Measurements from ENCODE around the gene ADD2. TPM values are rescaled to one million over a fixed set of nuclear protein-coding genes. Genes with fewer than 3 reads are reported as not detected.

Gene ADD2
- total and polyA plus RNA-seq, 7 experiments from 2014 or later: 1.8 to 18.8 (median 7.3) TPM

GRCh38 chr2:70720124-70720523 lies 47.9 kb downstream of the ADD2 start:
- Histone ChIP-seq H3K27me3 (ENCODE audit: control insufficient read depth in 2 of 2, insufficient read depth in 2 of 2, low read length in 2 of 2) (no peaks in the 10 kb centered on the region), H3K4me1 (ENCODE audit: control insufficient read depth in 2 of 2, insufficient read depth in 2 of 2, low read length in 2 of 2) (no peaks in the 10 kb centered on the region), H3K9me3 (ENCODE audit: control insufficient read depth in 2 of 3, low read length in 3 of 3) (no peaks in the 10 kb centered on the region), H3K36me3 (ENCODE audit: control insufficient read depth in 2 of 3, insufficient read depth in 3 of 3, low read length in 3 of 3) (no peaks in the 10 kb centered on the region), H3K27ac (ENCODE audit: low read depth, low read length) (no peak overlapping the region), H3K4me3 (ENCODE audit: low read length) (no peak overlapping the region)
- no peak for DNase-seq
- Mint-ChIP-seq H3K4me1 (peaks cover 0 to 24% (median 0%) of the 10 kb centered on the region in 7 donors), H3K27me3 (no peaks in the 10 kb centered on the region), H3K36me3 (no peaks in the 10 kb centered on the region), H3K9me3 (no peaks in the 10 kb centered on the region), H3K27ac (no peak overlapping the region), H3K4me3 (no peak overlapping the region)
- no peak for ATAC-seq
- intact Hi-C loops (cut with micrococcal nuclease): no loop called here
- ChIA-PET CTCF (no interaction called here), POLR2A (no interaction called here)

- Histone ChIP-seq H3K36me3 (ENCODE audit: control insufficient read depth in 2 of 3, insufficient read depth in 3 of 3, low read length in 3 of 3) (no peaks in the 10 kb centered on the region), H3K4me1 (ENCODE audit: control insufficient read depth in 2 of 2, insufficient read depth in 2 of 2, low read length in 2 of 2) (no peaks in the 10 kb centered on the region), H3K4me3 (ENCODE audit: low read length) (no peak overlapping the region), H3K9me3 (ENCODE audit: control insufficient read depth in 2 of 3, low read length in 3 of 3) (no peaks in the 10 kb centered on the region), H3K27ac (ENCODE audit: low read depth, low read length) (no peak overlapping the region), H3K27me3 (ENCODE audit: control insufficient read depth in 2 of 2, insufficient read depth in 2 of 2, low read length in 2 of 2) (no peaks in the 10 kb centered on the region)
- Mint-ChIP-seq H3K27me3 (no peaks in the 10 kb centered on the region), H3K27ac (peak overlapping the region in 1 of 9 donors; percentile 11), H3K36me3 (no peaks in the 10 kb centered on the region), H3K4me1 (peaks cover 0 to 24% (median 0%) of the 10 kb centered on the region in 7 donors), H3K9me3 (no peaks in the 10 kb centered on the region), H3K4me3 (no peak overlapping the region)
- CTCF ChIA-PET: no interaction called here
- ATAC-seq (no peak), DNase-seq (no peak)
- POLR2A ChIA-PET: no interaction called here
- intact Hi-C loops (cut with micrococcal nuclease): no loop called here
These were observed 48.8 kb downstream of the ADD2 start for GRCh38 chr2:70719231-70719630.

- H3K36me3 ChIP-seq (ENCODE audit: control insufficient read depth in 2 of 3, insufficient read depth in 3 of 3, low read length in 3 of 3): no peaks in the 10 kb centered on the region
- no peak for DNase-seq
- H3K4me1 Mint-ChIP-seq: peaks cover 0 to 24% (median 0%) of the 10 kb centered on the region in 7 donors
- CTCF ChIA-PET: no interaction called here
- H3K4me3 ChIP-seq (ENCODE audit: low read length): no peak overlapping the region
- no peaks in the 10 kb centered on the region for H3K4me1 ChIP-seq (ENCODE audit: control insufficient read depth in 2 of 2, insufficient read depth in 2 of 2, low read length in 2 of 2)
- POLR2A ChIA-PET: no interaction called here
- no peaks in the 10 kb centered on the region for H3K9me3 ChIP-seq (ENCODE audit: control insufficient read depth in 2 of 3, low read length in 3 of 3)
- H3K27ac Mint-ChIP-seq: no peak overlapping the region
- H3K9me3 Mint-ChIP-seq: no peaks in the 10 kb centered on the region
- intact Hi-C loops (cut with micrococcal nuclease): no loop called here
- no peak overlapping the region for H3K4me3 Mint-ChIP-seq
- no peaks in the 10 kb centered on the region for H3K27me3 ChIP-seq (ENCODE audit: control insufficient read depth in 2 of 2, insufficient read depth in 2 of 2, low read length in 2 of 2)
- H3K27ac ChIP-seq (ENCODE audit: low read depth, low read length): no peak overlapping the region
- H3K36me3 Mint-ChIP-seq: no peaks in the 10 kb centered on the region
- no peak for ATAC-seq
- H3K27me3 Mint-ChIP-seq: no peaks in the 10 kb centered on the region
These were observed 49.3 kb downstream of the ADD2 start for GRCh38 chr2:70718736-70719135.

- Histone ChIP-seq H3K4me1 (ENCODE audit: control insufficient read depth in 2 of 2, insufficient read depth in 2 of 2, low read length in 2 of 2) (no peaks in the 10 kb centered on the region), H3K27ac (ENCODE audit: low read depth, low read length) (no peak overlapping the region), H3K27me3 (ENCODE audit: control insufficient read depth in 2 of 2, insufficient read depth in 2 of 2, low read length in 2 of 2) (no peaks in the 10 kb centered on the region), H3K9me3 (ENCODE audit: control insufficient read depth in 2 of 3, low read length in 3 of 3) (no peaks in the 10 kb centered on the region), H3K4me3 (ENCODE audit: low read length) (no peak overlapping the region), H3K36me3 (ENCODE audit: control insufficient read depth in 2 of 3, insufficient read depth in 3 of 3, low read length in 3 of 3) (no peaks in the 10 kb centered on the region)
- Mint-ChIP-seq H3K27me3 (no peaks in the 10 kb centered on the region), H3K9me3 (no peaks in the 10 kb centered on the region), H3K36me3 (no peaks in the 10 kb centered on the region), H3K4me1 (peaks cover 0 to 24% (median 0%) of the 10 kb centered on the region in 7 donors), H3K27ac (no peak overlapping the region), H3K4me3 (no peak overlapping the region)
- intact Hi-C loops (cut with micrococcal nuclease): no loop called here
- ATAC-seq (no peak), DNase-seq (no peak)
- POLR2A ChIA-PET: no interaction called here
- CTCF ChIA-PET: no interaction called here
These were observed 49.8 kb downstream of the ADD2 start for GRCh38 chr2:70718241-70718640.

GRCh38 chr2:70717431-70718038 lies 50.5 kb downstream of the ADD2 start:
- Histone ChIP-seq H3K4me3 (ENCODE audit: low read length) (no peak overlapping the region), H3K9me3 (ENCODE audit: control insufficient read depth in 2 of 3, low read length in 3 of 3) (no peaks in the 10 kb centered on the region), H3K36me3 (ENCODE audit: control insufficient read depth in 2 of 3, insufficient read depth in 3 of 3, low read length in 3 of 3) (no peaks in the 10 kb centered on the region), H3K27ac (ENCODE audit: low read depth, low read length) (no peak overlapping the region), H3K4me1 (ENCODE audit: control insufficient read depth in 2 of 2, insufficient read depth in 2 of 2, low read length in 2 of 2) (no peaks in the 10 kb centered on the region), H3K27me3 (ENCODE audit: control insufficient read depth in 2 of 2, insufficient read depth in 2 of 2, low read length in 2 of 2) (no peaks in the 10 kb centered on the region)
- Mint-ChIP-seq H3K36me3 (no peaks in the 10 kb centered on the region), H3K27ac (no peak overlapping the region), H3K4me1 (peaks cover 0 to 18% (median 0%) of the 10 kb centered on the region in 7 donors), H3K27me3 (no peaks in the 10 kb centered on the region), H3K9me3 (no peaks in the 10 kb centered on the region), H3K4me3 (no peak overlapping the region)
- CTCF ChIA-PET: no interaction called here
- no peak for DNase-seq
- POLR2A ChIA-PET: no interaction called here
- no peak for ATAC-seq
- intact Hi-C loops (cut with micrococcal nuclease): no loop called here

GRCh38 chr2:70716951-70717350 lies 51.0 kb downstream of the ADD2 start:
- Histone ChIP-seq H3K9me3 (ENCODE audit: control insufficient read depth in 2 of 3, low read length in 3 of 3) (no peaks in the 10 kb centered on the region), H3K27ac (ENCODE audit: low read depth, low read length) (no peak overlapping the region), H3K4me3 (ENCODE audit: low read length) (no peak overlapping the region), H3K27me3 (ENCODE audit: control insufficient read depth in 2 of 2, insufficient read depth in 2 of 2, low read length in 2 of 2) (no peaks in the 10 kb centered on the region), H3K4me1 (ENCODE audit: control insufficient read depth in 2 of 2, insufficient read depth in 2 of 2, low read length in 2 of 2) (no peaks in the 10 kb centered on the region), H3K36me3 (ENCODE audit: control insufficient read depth in 2 of 3, insufficient read depth in 3 of 3, low read length in 3 of 3) (no peaks in the 10 kb centered on the region)
- Mint-ChIP-seq H3K4me1 (peaks cover 0 to 12% (median 0%) of the 10 kb centered on the region in 7 donors), H3K9me3 (no peaks in the 10 kb centered on the region), H3K4me3 (no peak overlapping the region), H3K27me3 (no peaks in the 10 kb centered on the region), H3K36me3 (no peaks in the 10 kb centered on the region), H3K27ac (no peak overlapping the region)
- DNase-seq (no peak), ATAC-seq (peak; percentile 24)
- intact Hi-C loops (cut with micrococcal nuclease): no loop called here
- ChIA-PET CTCF (no interaction called here), POLR2A (no interaction called here)

GRCh38 chr2:70716131-70716743 lies 51.8 kb downstream of the ADD2 start:
- H3K4me1 Mint-ChIP-seq: peaks cover 0 to 12% (median 0%) of the 10 kb centered on the region in 7 donors
- DNase-seq: no peak
- ChIA-PET CTCF (no interaction called here), POLR2A (no interaction called here)
- no peaks in the 10 kb centered on the region for H3K9me3 ChIP-seq (ENCODE audit: control insufficient read depth in 2 of 3, low read length in 3 of 3)
- no peak overlapping the region for H3K27ac ChIP-seq (ENCODE audit: low read depth, low read length)
- H3K36me3 Mint-ChIP-seq: no peaks in the 10 kb centered on the region
- no peak for ATAC-seq
- H3K9me3 Mint-ChIP-seq: no peaks in the 10 kb centered on the region
- no peaks in the 10 kb centered on the region for H3K27me3 Mint-ChIP-seq
- H3K4me3 ChIP-seq (ENCODE audit: low read length): no peak overlapping the region
- H3K4me3 Mint-ChIP-seq: no peak overlapping the region
- H3K27ac Mint-ChIP-seq: peak overlapping the region in 2 of 9 donors; percentile 32 to 42
- H3K4me1 ChIP-seq (ENCODE audit: control insufficient read depth in 2 of 2, insufficient read depth in 2 of 2, low read length in 2 of 2): no peaks in the 10 kb centered on the region
- peaks cover 0 to 5% (median 0%) of the 10 kb centered on the region in 3 experiments for H3K36me3 ChIP-seq (ENCODE audit: control insufficient read depth in 2 of 3, insufficient read depth in 3 of 3, low read length in 3 of 3)
- intact Hi-C loops (cut with micrococcal nuclease): no loop called here
- no peaks in the 10 kb centered on the region for H3K27me3 ChIP-seq (ENCODE audit: control insufficient read depth in 2 of 2, insufficient read depth in 2 of 2, low read length in 2 of 2)
